K562 (cell line): ENCODE data around the gene SP2. TPM values are rescaled to one million over a fixed set of nuclear protein-coding genes. Genes with fewer than 3 reads are reported as not detected.

Experiments used
- EGR1 ChIP-seq: fragments of 450-650 bp; conservative IDR thresholded peaks from 2 replicates; pipeline ENCODE4 v1.6.1; 2017; ENCODE audit warnings: mild to moderate bottlenecking
- ELF4 ChIP-seq: fragments of 450-650 bp; formaldehyde crosslinking; IDR thresholded peaks from 2 replicates; pipeline ENCODE4 v1.4.0; 2022; ENCODE audit warnings: missing genetic modification characterization
- EWSR1 ChIP-seq: fragments of 450-650 bp; IDR thresholded peaks from 2 replicates; pipeline ENCODE4 v1.6.1; 2018; ENCODE audit warnings: borderline replicate concordance, mild to moderate bottlenecking, low read depth, moderate library complexity; ENCODE audit not compliant: partially characterized antibody
- KAT8 ChIP-seq: fragments of 450-650 bp; IDR thresholded peaks from 2 replicates; pipeline ENCODE4 v1.6.1; 2016; ENCODE audit warnings: low read depth, mild to moderate bottlenecking
- KLF6 ChIP-seq: fragments of 250-450 bp; sonication (Bioruptor Pico); IDR thresholded peaks from 2 replicates; pipeline ENCODE4 v1.4.0; 2020; ENCODE audit warnings: mild to moderate bottlenecking, moderate library complexity, borderline replicate concordance
- MBD2 ChIP-seq: sonication (generic); IDR thresholded peaks from 2 replicates; pipeline ENCODE4 v1.6.1; 2016; ENCODE audit warnings: low read depth, borderline replicate concordance
- MTF1 ChIP-seq: fragments of 250-450 bp; sonication (Bioruptor Pico); IDR thresholded peaks from 2 replicates; pipeline ENCODE4 v1.9.0; 2021; ENCODE audit warnings: moderate library complexity, mild to moderate bottlenecking, inconsistent platforms, borderline replicate concordance
- NCOA6 ChIP-seq: fragments of 450-650 bp; IDR thresholded peaks from 2 replicates; pipeline ENCODE4 v1.6.1; 2017; ENCODE audit warnings: mild to moderate bottlenecking
- NUFIP1 ChIP-seq: fragments of 450-650 bp; IDR thresholded peaks from 2 replicates; pipeline ENCODE4 v1.6.1; 2018; ENCODE audit not compliant: partially characterized antibody
- SMARCC2 ChIP-seq: fragments of 450-650 bp; IDR thresholded peaks from 2 replicates; pipeline ENCODE4 v1.6.1; 2017; ENCODE audit warnings: antibody characterized with exemption, moderate library complexity, mild to moderate bottlenecking, low read depth
- SMC3 ChIP-seq: conservative IDR thresholded peaks from 2 replicates; pipeline ENCODE4 v1.6.1; 2011; ENCODE audit warnings: low read depth, low read length, improper control_type of control experiment; ENCODE audit not compliant: insufficient read depth
- TAF1 ChIP-seq: IDR thresholded peaks from 2 replicates; pipeline ENCODE4 v1.6.1; 2011; ENCODE audit warnings: mild to moderate bottlenecking, low read length, moderate library complexity; ENCODE audit not compliant: insufficient read depth, control insufficient read depth, severe bottlenecking; ENCODE audit errors: extremely low read depth
- polyA plus RNA-seq, 8 experiments: library from polyadenylated mRNA; depleted of rRNA in 4 of 8; stranded (reverse) in 5 of 8; unstranded in 3 of 8; fragments of >200 nt; fragmentation: Nextera tagmentation in 2 of 8; fragmentation: Illumina TruSeq in 1 of 8; extraction: Ambion mirVana in 2 of 8; extraction: Trizol in 1 of 8; gene quantifications; 2 replicates each; pipeline versions ENCODE4 v1.2.1 to v1.2.3, GENCODE V29; 2011 to 2014; ENCODE audit warnings: inconsistent platforms in 1 of 8, missing spikeins in 1 of 8
- total RNA-seq, 7 experiments: library from RNA; depleted of rRNA in 6 of 7; stranded (reverse); fragments of >200 nt in 6 of 7; fragmentation: Illumina TruSeq in 2 of 7; extraction: Trizol in 2 of 7; gene quantifications; 2 replicates each; pipeline versions ENCODE4 v1.2.1 to v1.2.3, GENCODE V29; 2011 to 2021; ENCODE audit warnings: low replicate concordance in 1 of 7
- TF ChIP-seq, protein P1 (sequence below): fragments of 450-650 bp; conservative IDR thresholded peaks from 2 replicates; pipeline ENCODE4 v1.6.1; 2016; ENCODE audit warnings: missing genetic modification characterization, low read depth, mild to moderate bottlenecking, missing compliant biosample characterization, moderate library complexity
- TF ChIP-seq, protein P2 (sequence below): fragments of 450-650 bp; formaldehyde crosslinking; IDR thresholded peaks from 2 replicates; pipeline ENCODE4 v1.4.0; 2022; ENCODE audit warnings: missing genetic modification characterization
- TF ChIP-seq, protein P3 (sequence below): fragments of 450-650 bp; IDR thresholded peaks from 2 replicates; pipeline ENCODE4 v1.6.1; 2016; ENCODE audit warnings: antibody characterized with exemption

The SP2 gene
- total and polyA plus RNA-seq, 9 of the 15 experiments (the other 6 are each of a cell fraction or from before 2014, with no cell fraction given): 0.77 to 22.3 (median 2.3) TPM

DNA sequence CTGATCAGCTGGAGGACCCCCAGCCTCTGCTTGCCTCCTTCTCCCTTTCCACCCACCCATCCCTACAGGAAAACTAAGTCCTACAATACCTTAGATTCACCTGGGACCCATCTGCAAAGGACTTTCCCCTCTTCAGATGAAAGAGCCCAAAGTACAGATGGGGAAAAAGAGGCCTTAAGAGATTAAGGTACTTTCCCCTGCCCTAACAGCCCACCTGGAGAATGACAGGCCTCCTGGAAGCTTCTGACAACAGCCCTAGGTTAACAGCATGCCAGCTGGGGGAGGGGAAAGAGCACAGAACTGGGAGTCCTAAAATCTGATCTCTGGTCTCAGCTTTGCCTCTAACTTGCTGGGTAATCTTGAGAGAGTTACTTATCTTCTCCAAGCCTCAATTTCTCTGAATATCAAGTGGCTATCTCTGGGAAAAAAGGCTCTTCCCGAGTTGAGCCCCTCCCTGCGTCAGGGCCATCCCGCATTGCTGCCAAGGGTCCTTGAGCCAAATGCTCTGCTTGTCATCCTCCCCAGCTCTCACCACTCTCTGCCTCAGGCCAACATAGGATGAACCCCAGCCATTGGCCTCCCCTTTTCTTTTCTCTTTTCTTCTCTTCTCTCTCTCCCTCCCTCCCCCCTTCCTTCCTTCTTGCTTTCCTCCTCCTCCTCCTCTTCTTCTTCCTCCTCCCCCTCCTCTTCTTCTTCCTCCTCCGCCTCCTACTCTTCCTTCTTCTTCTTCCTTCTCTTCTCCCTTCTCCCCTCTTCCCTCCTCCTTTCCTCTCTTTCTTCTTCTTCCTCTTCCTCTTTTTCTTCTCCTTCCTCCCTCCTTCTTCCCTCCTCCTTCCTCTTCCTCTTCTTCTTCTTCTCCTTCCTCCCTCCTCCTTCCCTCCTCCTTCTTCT lies 22.6 kb upstream of the SP2 start (continued):
- no peak for TF ChIP-seq TAF1
- TF ChIP-seq MTF1 (CRISPR knock-in tag): no peak
- TF ChIP-seq, protein P1, sequence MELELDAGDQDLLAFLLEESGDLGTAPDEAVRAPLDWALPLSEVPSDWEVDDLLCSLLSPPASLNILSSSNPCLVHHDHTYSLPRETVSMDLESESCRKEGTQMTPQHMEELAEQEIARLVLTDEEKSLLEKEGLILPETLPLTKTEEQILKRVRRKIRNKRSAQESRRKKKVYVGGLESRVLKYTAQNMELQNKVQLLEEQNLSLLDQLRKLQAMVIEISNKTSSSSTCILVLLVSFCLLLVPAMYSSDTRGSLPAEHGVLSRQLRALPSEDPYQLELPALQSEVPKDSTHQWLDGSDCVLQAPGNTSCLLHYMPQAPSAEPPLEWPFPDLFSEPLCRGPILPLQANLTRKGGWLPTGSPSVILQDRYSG (tag): no peak
- TF ChIP-seq EGR1: peak; percentile 75
- TF ChIP-seq SMC3: no peak
- no peak for TF ChIP-seq KAT8
- no peak for TF ChIP-seq NCOA6
- TF ChIP-seq, protein P2, sequence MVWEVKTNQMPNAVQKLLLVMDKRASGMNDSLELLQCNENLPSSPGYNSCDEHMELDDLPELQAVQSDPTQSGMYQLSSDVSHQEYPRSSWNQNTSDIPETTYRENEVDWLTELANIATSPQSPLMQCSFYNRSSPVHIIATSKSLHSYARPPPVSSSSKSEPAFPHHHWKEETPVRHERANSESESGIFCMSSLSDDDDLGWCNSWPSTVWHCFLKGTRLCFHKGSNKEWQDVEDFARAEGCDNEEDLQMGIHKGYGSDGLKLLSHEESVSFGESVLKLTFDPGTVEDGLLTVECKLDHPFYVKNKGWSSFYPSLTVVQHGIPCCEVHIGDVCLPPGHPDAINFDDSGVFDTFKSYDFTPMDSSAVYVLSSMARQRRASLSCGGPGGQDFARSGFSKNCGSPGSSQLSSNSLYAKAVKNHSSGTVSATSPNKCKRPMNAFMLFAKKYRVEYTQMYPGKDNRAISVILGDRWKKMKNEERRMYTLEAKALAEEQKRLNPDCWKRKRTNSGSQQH: peak; percentile 90
- TF ChIP-seq NUFIP1: no peak
- no peak for TF ChIP-seq SMARCC2
- TF ChIP-seq MBD2: no peak
- TF ChIP-seq EWSR1: no peak
- TF ChIP-seq ELF4 (CRISPR knock-in tag): peak; percentile 29
- TF ChIP-seq KLF6: no peak
- TF ChIP-seq, protein P3, sequence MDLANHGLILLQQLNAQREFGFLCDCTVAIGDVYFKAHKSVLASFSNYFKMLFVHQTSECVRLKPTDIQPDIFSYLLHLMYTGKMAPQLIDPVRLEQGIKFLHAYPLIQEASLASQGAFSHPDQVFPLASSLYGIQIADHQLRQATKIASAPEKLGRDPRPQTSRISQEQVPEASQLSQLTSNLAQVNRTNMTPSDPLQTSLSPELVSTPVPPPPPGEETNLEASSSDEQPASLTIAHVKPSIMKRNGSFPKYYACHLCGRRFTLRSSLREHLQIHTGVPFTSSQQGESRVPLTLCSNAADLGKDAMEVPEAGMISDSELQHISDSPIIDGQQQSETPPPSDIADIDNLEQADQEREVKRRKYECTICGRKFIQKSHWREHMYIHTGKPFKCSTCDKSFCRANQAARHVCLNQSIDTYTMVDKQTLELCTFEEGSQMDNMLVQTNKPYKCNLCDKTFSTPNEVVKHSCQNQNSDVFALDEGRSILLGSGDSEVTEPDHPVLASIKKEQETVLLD: 0 out of 2 replicates have a peak, but pooled peaks have one; percentile 37
